Measurements from ENCODE around the gene YY1.
"Not testable (repeated sequence)": the region's sequence is repeated elsewhere in the genome, so short reads cannot be mapped to it uniquely, and the experiment has no call there.

Gene YY1

GRCh38 chr14:100307766-100308426 lies 69.0 kb downstream of the YY1 start:
- H3K4me1 ChIP-seq: peaks cover 0 to 40% (median 27%) of the 10 kb centered on the region in 4 donors
- intact Hi-C loops (cut with DNase I; ENCODE audit: low total_unique reads): loop anchor here (5.0 kb wide), 2 partner anchors 66 to 69 kb away; partner anchors contain the start of gene WDR25
- no peaks in the 10 kb centered on the region for H3K9me3 ChIP-seq
- no peak for TF ChIP-seq CTCF (IDR thresholded peaks at IDR 0.05)
- DNase-seq: no peak
- H3K27me3 ChIP-seq: peaks cover 0 to 4% of the 10 kb centered on the region in 2 donors
- H3K27ac ChIP-seq: peak overlapping the region in 1 of 2 donors; percentile 82
- H3K36me3 ChIP-seq: no peaks in the 10 kb centered on the region
- peak overlapping the region; percentile 80 for H3K4me3 ChIP-seq

GRCh38 chr14:100308427-100308792 lies 69.5 kb downstream of the YY1 start:
- intact Hi-C loops (cut with DNase I; ENCODE audit: low total_unique reads): loop anchor here (5.0 kb wide), 2 partner anchors 66 to 69 kb away; partner anchors contain the start of gene WDR25

DNA sequence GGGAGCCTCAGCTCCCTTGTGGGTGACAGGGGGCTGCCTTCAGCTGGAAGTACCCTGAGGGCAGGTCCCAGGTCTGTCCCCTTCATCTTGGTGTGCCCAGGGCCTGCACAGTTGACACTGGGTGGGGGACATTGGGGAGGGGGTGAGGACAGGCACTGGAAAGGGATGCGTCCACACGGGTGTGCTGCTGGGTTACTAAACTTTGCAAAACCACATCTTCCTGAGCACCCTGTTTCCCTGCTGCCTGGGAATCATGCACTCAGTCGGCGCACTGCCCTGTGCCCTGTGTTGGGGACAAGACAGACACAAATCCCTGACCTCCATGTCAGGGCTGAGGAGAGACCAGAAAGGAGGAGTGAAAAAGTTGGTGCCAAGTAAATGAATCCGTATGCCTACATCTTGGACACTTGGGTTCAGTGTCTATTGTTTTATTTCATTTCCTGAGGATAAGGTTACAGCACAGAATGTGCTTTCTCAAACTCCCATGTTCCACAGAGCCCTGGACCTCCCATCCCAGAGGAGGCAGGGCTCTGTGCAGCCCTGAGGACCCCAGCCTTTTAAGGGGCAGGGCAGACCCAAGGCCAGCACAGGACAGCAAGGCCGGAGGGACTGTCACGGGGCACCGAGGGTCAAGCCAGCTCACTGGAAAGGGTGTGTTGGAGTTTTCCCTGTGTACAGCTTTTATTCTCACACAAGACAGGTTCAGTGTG lies 70.2 kb downstream of the YY1 start:
- no peak for TF ChIP-seq CTCF (IDR thresholded peaks at IDR 0.05)
- peaks cover 0 to 28% (median 25%) of the 10 kb centered on the region in 4 donors for H3K4me1 ChIP-seq

More at GRCh38 chr14:100308427-100308792, 69.5 kb downstream of the YY1 start:
- not testable (repeated sequence) for H3K36me3 ChIP-seq, DNase-seq, H3K27ac ChIP-seq, H3K4me3 ChIP-seq, H3K9me3 ChIP-seq, H3K27me3 ChIP-seq
- peaks cover 0 to 35% (median 27%) of the 10 kb centered on the region in 4 donors for H3K4me1 ChIP-seq

GRCh38 chr14:100312110-100312876 lies 73.3 kb downstream of the YY1 start:
- intact Hi-C loops (cut with DNase I; ENCODE audit: low total_unique reads); H3K9me3 ChIP-seq; H3K4me1 ChIP-seq; H3K36me3 ChIP-seq; H3K27me3 ChIP-seq; DNase-seq; H3K27ac ChIP-seq; H3K4me3 ChIP-seq: not testable (repeated sequence)

More for the DNA sequence above, 70.2 kb downstream of the YY1 start:
- Histone ChIP-seq H3K27ac (no peak overlapping the region), H3K9me3 (no peaks in the 10 kb centered on the region), H3K27me3 (peaks cover 0 to 6% of the 10 kb centered on the region in 2 donors), H3K36me3 (no peaks in the 10 kb centered on the region), H3K4me3 (no peak overlapping the region)
- no peak for DNase-seq
- intact Hi-C loops (cut with DNase I; ENCODE audit: low total_unique reads): loop anchor here (5.0 kb wide), 2 partner anchors 67 to 68 kb away; partner anchors contain the start of gene WDR25

DNA sequence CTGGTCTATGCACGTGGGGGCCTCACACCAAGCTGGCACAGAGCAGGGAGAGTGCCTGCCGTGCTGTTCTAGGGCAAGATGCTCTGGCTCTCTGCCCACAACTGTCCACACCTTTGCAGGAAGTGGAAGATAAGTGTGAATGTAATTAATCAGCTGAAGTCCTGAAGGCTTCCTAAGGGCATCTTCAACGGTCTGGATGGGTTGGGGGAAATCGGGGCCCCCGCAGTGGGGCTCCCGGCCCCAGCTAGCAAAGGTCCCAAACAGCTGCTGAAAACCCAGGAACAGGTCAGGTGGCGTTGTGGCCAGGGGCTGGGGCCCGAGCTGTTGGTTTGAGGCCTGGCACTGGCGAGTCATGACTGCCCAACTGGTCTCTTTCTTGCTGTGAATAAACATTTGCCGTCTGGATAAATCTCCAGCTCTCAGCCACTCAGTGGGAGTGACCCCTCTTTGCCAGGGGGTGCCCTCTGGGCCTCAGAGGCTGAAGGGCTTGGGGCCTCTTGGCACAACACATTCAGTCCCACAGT lies 74.0 kb downstream of the YY1 start:
- Histone ChIP-seq H3K36me3 (no peaks in the 10 kb centered on the region), H3K27me3 (peaks cover 0 to 6% of the 10 kb centered on the region in 2 donors), H3K9me3 (no peaks in the 10 kb centered on the region), H3K27ac (no peak overlapping the region), H3K4me1 (peaks cover 0 to 5% (median under 1%) of the 10 kb centered on the region in 4 donors), H3K4me3 (no peak overlapping the region)
- intact Hi-C loops (cut with DNase I; ENCODE audit: low total_unique reads): no loop called here
- no peak for DNase-seq
- no peak for TF ChIP-seq CTCF (IDR thresholded peaks at IDR 0.05)

- TF ChIP-seq CTCF (IDR thresholded peaks at IDR 0.05): no peak
- no peak overlapping the region for H3K4me3 ChIP-seq
- H3K27ac ChIP-seq: no peak overlapping the region
- peaks cover 0 to 6% of the 10 kb centered on the region in 2 donors for H3K27me3 ChIP-seq
- peaks cover 0 to 8% (median 5%) of the 10 kb centered on the region in 4 donors for H3K4me1 ChIP-seq
- no peak for DNase-seq
- H3K9me3 ChIP-seq: no peaks in the 10 kb centered on the region
- H3K36me3 ChIP-seq: no peaks in the 10 kb centered on the region
- intact Hi-C loops (cut with DNase I; ENCODE audit: low total_unique reads): no loop called here
Measured at GRCh38 chr14:100313464-100314230, 74.7 kb downstream of the YY1 start.
